ENCODE measurements around the gene CNPY1.

DNA sequence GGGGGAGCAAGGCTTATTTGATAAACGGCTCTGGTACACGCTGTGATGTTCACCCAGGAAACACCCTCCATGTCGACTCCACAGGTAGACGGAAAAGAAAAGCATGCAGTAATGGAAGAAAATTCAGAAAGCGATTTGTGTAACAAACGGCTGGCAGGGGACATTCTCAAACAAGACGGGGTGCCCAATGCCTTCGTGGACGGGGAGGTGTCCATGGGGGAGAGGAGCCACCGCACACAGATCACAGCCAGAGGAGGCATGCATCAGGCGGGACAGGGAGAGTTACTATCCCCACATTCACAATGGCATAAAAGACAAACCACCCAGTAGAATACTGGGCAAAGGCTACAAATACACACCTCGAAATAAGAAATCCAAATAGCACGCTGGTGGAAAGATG lies 20.1 kb downstream of the CNPY1 start:
- no peak for TF ChIP-seq POLR2AphosphoS5 (IDR thresholded peaks at IDR 0.05; ENCODE audit: low read depth, low read length)
- TF ChIP-seq SIN3A (IDR thresholded peaks at IDR 0.05; ENCODE audit: borderline replicate concordance, insufficient read depth, low read length), result no peak
- TF ChIP-seq, protein P1, sequence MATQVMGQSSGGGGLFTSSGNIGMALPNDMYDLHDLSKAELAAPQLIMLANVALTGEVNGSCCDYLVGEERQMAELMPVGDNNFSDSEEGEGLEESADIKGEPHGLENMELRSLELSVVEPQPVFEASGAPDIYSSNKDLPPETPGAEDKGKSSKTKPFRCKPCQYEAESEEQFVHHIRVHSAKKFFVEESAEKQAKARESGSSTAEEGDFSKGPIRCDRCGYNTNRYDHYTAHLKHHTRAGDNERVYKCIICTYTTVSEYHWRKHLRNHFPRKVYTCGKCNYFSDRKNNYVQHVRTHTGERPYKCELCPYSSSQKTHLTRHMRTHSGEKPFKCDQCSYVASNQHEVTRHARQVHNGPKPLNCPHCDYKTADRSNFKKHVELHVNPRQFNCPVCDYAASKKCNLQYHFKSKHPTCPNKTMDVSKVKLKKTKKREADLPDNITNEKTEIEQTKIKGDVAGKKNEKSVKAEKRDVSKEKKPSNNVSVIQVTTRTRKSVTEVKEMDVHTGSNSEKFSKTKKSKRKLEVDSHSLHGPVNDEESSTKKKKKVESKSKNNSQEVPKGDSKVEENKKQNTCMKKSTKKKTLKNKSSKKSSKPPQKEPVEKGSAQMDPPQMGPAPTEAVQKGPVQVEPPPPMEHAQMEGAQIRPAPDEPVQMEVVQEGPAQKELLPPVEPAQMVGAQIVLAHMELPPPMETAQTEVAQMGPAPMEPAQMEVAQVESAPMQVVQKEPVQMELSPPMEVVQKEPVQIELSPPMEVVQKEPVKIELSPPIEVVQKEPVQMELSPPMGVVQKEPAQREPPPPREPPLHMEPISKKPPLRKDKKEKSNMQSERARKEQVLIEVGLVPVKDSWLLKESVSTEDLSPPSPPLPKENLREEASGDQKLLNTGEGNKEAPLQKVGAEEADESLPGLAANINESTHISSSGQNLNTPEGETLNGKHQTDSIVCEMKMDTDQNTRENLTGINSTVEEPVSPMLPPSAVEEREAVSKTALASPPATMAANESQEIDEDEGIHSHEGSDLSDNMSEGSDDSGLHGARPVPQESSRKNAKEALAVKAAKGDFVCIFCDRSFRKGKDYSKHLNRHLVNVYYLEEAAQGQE (IDR thresholded peaks at IDR 0.05; ENCODE audit: insufficient read depth in 1 of 2, low read depth in 2 of 2, low read length in 2 of 2), result no peak
- TF ChIP-seq TAF1 (IDR thresholded peaks at IDR 0.05; ENCODE audit: borderline replicate concordance, insufficient read depth, low read length), result no peak
